ENCODE measurements around the gene MTOR.
"Not testable (repeated sequence)": the region's sequence is repeated elsewhere in the genome, so short reads cannot be mapped to it uniquely, and the experiment has no call there.

MTOR gene

GRCh38 chr1:11262171-11263049 lies at the start of gene MTOR:
Gene MTOR, minus strand, starts transcription at chr1:11262551. Its CDS starts 3,142 bp downstream, at chr1:11259409.
- peak within 1 kb of the TSS; percentile 70 for H2AFZ ChIP-seq (ENCODE audit: low read depth)
- no peaks in the 10 kb centered on the region; the same call in 1 of the 2 replicates for H3K36me3 ChIP-seq (ENCODE audit: insufficient read depth)
- peaks cover 22% of the 10 kb centered on the region; the same call in 1 of the 2 replicates for H3K79me2 ChIP-seq (ENCODE audit: insufficient read depth, low read depth)
- no peaks in the 10 kb centered on the region for H4K20me1 ChIP-seq (ENCODE audit: insufficient read depth)
- peak within 1 kb of the TSS; percentile 46 for H3K4me3 ChIP-seq (IDR thresholded peaks at IDR 0.05; ENCODE audit: insufficient read depth, low read depth, low read length)
- H3K4me1 ChIP-seq (ENCODE audit: low read depth, poor library complexity, severe bottlenecking): peaks cover 15% of the 10 kb centered on the region
- TF ChIP-seq CTCF (conservative IDR thresholded peaks at IDR 0.05; ENCODE audit: low read depth, low read length): peak; percentile 35; the same call in 1 of the 2 replicates
- peak within 1 kb of the TSS; percentile 53; the same call in 1 of the 2 replicates for H3K9ac ChIP-seq
- H3K27ac ChIP-seq: no peak within 1 kb of the TSS
- H3K27me3 ChIP-seq (ENCODE audit: insufficient read depth, low read depth): no peaks in the 10 kb centered on the region
- H3K4me2 ChIP-seq: peak within 1 kb of the TSS; percentile 100

DNA sequence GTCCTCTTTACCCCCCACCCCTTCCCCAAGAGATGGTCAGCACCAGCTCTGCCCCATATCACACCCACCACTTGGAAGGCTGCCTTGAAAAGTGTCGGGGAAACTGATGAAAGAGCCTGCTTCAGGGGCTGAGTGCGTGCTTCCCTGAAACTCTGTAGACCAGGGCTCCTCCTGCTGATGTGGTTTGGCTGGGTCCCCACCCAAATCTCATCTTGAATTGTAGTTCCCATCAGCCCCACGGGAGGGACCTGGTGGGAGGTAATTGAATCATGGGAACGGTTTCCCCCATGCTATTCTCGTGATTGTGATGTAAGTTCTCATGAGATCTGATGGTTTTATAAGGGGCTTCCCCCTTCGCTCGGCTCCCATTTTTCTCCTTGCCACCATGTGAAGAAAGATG lies 47.0 kb upstream of the MTOR start:
- Histone ChIP-seq H3K36me3 (ENCODE audit: insufficient read depth) (no peaks in the 10 kb centered on the region), H4K20me1 (ENCODE audit: insufficient read depth) (no peaks in the 10 kb centered on the region), H3K79me2 (ENCODE audit: insufficient read depth, low read depth) (no peaks in the 10 kb centered on the region), H3K4me2 (no peak overlapping the region), H3K4me3 (IDR thresholded peaks at IDR 0.05; ENCODE audit: insufficient read depth, low read depth, low read length) (no peak overlapping the region), H3K27ac (no peak overlapping the region), H3K4me1 (ENCODE audit: low read depth, poor library complexity, severe bottlenecking) (no peaks in the 10 kb centered on the region), H3K27me3 (ENCODE audit: insufficient read depth, low read depth) (peaks cover 50% of the 10 kb centered on the region), H2AFZ (ENCODE audit: low read depth) (no peak overlapping the region), H3K9ac (no peak overlapping the region)
- no peak for TF ChIP-seq CTCF (conservative IDR thresholded peaks at IDR 0.05; ENCODE audit: low read depth, low read length)

DNA sequence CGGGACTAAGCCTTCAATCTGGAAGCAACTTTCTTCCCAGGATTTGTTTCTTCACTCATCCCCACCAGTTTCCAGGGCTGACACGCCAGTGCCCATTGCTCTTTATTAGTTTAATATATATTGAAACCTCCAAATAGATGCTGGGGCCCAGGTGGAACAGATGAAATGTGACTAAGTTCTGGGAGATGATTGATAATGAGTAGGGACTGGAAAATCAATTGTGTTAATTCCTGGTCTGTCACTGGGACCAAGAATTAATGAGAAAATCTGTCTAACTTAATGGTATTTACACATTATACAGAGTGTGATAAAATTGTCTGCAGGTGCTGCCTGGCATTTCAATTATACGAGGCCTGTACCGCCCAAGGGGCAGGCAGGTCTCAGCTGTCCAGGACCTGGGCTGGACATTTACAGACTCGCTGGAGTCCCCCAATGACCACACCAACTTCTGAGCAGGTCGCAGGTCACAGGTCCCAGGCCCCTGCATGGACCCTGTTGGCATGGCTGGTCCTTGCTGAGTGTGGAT lies 46.4 kb upstream of the MTOR start:
- no peak overlapping the region for H3K4me2 ChIP-seq
- TF ChIP-seq CTCF (conservative IDR thresholded peaks at IDR 0.05; ENCODE audit: low read depth, low read length): no peak
- H3K4me1 ChIP-seq (ENCODE audit: low read depth, poor library complexity, severe bottlenecking): no peaks in the 10 kb centered on the region
- H4K20me1 ChIP-seq (ENCODE audit: insufficient read depth): no peaks in the 10 kb centered on the region
- no peak overlapping the region for H3K9ac ChIP-seq
- no peak overlapping the region for H2AFZ ChIP-seq (ENCODE audit: low read depth)
- no peaks in the 10 kb centered on the region for H3K79me2 ChIP-seq (ENCODE audit: insufficient read depth, low read depth)
- no peak overlapping the region for H3K27ac ChIP-seq
- H3K36me3 ChIP-seq (ENCODE audit: insufficient read depth): no peaks in the 10 kb centered on the region
- H3K27me3 ChIP-seq (ENCODE audit: insufficient read depth, low read depth): peaks cover 49% of the 10 kb centered on the region
- H3K4me3 ChIP-seq (IDR thresholded peaks at IDR 0.05; ENCODE audit: insufficient read depth, low read depth, low read length): no peak overlapping the region

- H3K36me3 ChIP-seq (ENCODE audit: insufficient read depth): no peaks in the 10 kb centered on the region
- no peaks in the 10 kb centered on the region for H3K4me1 ChIP-seq (ENCODE audit: low read depth, poor library complexity, severe bottlenecking)
- no peak overlapping the region for H3K27ac ChIP-seq
- no peaks in the 10 kb centered on the region for H3K79me2 ChIP-seq (ENCODE audit: insufficient read depth, low read depth)
- TF ChIP-seq CTCF (conservative IDR thresholded peaks at IDR 0.05; ENCODE audit: low read depth, low read length): no peak
- no peaks in the 10 kb centered on the region for H4K20me1 ChIP-seq (ENCODE audit: insufficient read depth)
- peaks cover 41% of the 10 kb centered on the region for H3K27me3 ChIP-seq (ENCODE audit: insufficient read depth, low read depth)
- no peak overlapping the region for H2AFZ ChIP-seq (ENCODE audit: low read depth)
- no peak overlapping the region for H3K9ac ChIP-seq
- no peak overlapping the region for H3K4me3 ChIP-seq (IDR thresholded peaks at IDR 0.05; ENCODE audit: insufficient read depth, low read depth, low read length)
- H3K4me2 ChIP-seq: no peak overlapping the region
These were observed 45.5 kb upstream of the MTOR start for GRCh38 chr1:11307852-11308251.

- H3K4me2 ChIP-seq; H3K4me3 ChIP-seq (IDR thresholded peaks at IDR 0.05; ENCODE audit: insufficient read depth, low read depth, low read length); H2AFZ ChIP-seq (ENCODE audit: low read depth); H3K36me3 ChIP-seq (ENCODE audit: insufficient read depth); H4K20me1 ChIP-seq (ENCODE audit: insufficient read depth); H3K4me1 ChIP-seq (ENCODE audit: low read depth, poor library complexity, severe bottlenecking); H3K27ac ChIP-seq; H3K9ac ChIP-seq; H3K79me2 ChIP-seq (ENCODE audit: insufficient read depth, low read depth): not testable (repeated sequence)
- H3K27me3 ChIP-seq (ENCODE audit: insufficient read depth, low read depth): peaks cover 18% of the 10 kb centered on the region; the same call in 1 of the 2 replicates
These were observed 43.2 kb upstream of the MTOR start for GRCh38 chr1:11305516-11305915.

All from KMS-11 (cell line).